AG20443 (cell line): ENCODE measurements around the gene EFR3B.

Experiments used
- DNase-seq: peaks from one replicate; pipeline ENCODE4 v3.0.0; 2012; ENCODE audit warnings: low spot score, mixed read lengths

The EFR3B gene

GRCh38 chr2:25034081-25034480 is 7.8 kb upstream of the EFR3B start:
- DNase-seq: no peak

- DNase-seq: no peak
Measured at GRCh38 chr2:25035537-25036220, 6.2 kb upstream of the EFR3B start.

GRCh38 chr2:25036221-25036559 is 5.7 kb upstream of the EFR3B start:
- no peak for DNase-seq

- DNase-seq: no peak
Measured at GRCh38 chr2:25039126-25039525, 2.8 kb upstream of the EFR3B start.

GRCh38 chr2:25041307-25041927 is 459 bp upstream of the EFR3B start:
- peak; percentile 61 for DNase-seq

GRCh38 chr2:25042321-25043240 is 705 bp downstream of the EFR3B start:
- DNase-seq: peak; percentile 72

- peak; percentile 77 for DNase-seq
Measured at GRCh38 chr2:25043241-25043867, 1.5 kb downstream of the EFR3B start.

GRCh38 chr2:25044011-25044410 is 2.1 kb downstream of the EFR3B start:
- no peak for DNase-seq

- no peak for DNase-seq
Measured at GRCh38 chr2:25044990-25045389, 3.1 kb downstream of the EFR3B start.

GRCh38 chr2:25049422-25049821 is 7.5 kb downstream of the EFR3B start:
- no peak for DNase-seq

- DNase-seq: no peak
Measured at GRCh38 chr2:25050128-25050527, 8.3 kb downstream of the EFR3B start.

GRCh38 chr2:25053041-25053440 is 11.2 kb downstream of the EFR3B start:
- DNase-seq: no peak

GRCh38 chr2:25054720-25055119 is 12.8 kb downstream of the EFR3B start:
- no peak for DNase-seq

GRCh38 chr2:25055376-25055920 is 13.6 kb downstream of the EFR3B start:
- DNase-seq: no peak

- no peak for DNase-seq
Measured at GRCh38 chr2:25056098-25056821, 14.4 kb downstream of the EFR3B start.

- no peak for DNase-seq
Measured at GRCh38 chr2:25062511-25062917, 20.6 kb downstream of the EFR3B start.

- peak; percentile 20 for DNase-seq
Measured at GRCh38 chr2:25063876-25064660, 22.2 kb downstream of the EFR3B start.

GRCh38 chr2:25065768-25066167 is 23.9 kb downstream of the EFR3B start:
- no peak for DNase-seq

- DNase-seq: no peak
Measured at GRCh38 chr2:25066455-25066854, 24.6 kb downstream of the EFR3B start.

- no peak for DNase-seq
Measured at GRCh38 chr2:25068217-25068616, 26.3 kb downstream of the EFR3B start.

GRCh38 chr2:25071966-25072365 is 30.1 kb downstream of the EFR3B start:
- DNase-seq: no peak
